Fibroblast of lung (primary cell): ENCODE data around the gene FAM47E.
A peak's percentile ranks its signal among the peaks of the same experiment; 100 is the strongest.

Source experiments
- EZH2 ChIP-seq: IDR thresholded peaks from 2 replicates; pipeline ENCODE4 v1.5.1; 2012; ENCODE audit warnings: low read length, control low read depth, mild to moderate bottlenecking; ENCODE audit errors: missing control alignments
- TF ChIP-seq, protein P1 (sequence below), 2 donors: IDR thresholded peaks in 1 of 2; conservative IDR thresholded peaks in 1 of 2; 1 replicate in 1 of 2; 2 replicates in 1 of 2; pipeline ENCODE4 v1.5.1; 2011 to 2012; ENCODE audit warnings: low read length in 2 of 2, control low read depth in 1 of 2, inconsistent platforms in 1 of 2, low read depth in 1 of 2, mild to moderate bottlenecking in 1 of 2

- TF ChIP-seq, protein P1, sequence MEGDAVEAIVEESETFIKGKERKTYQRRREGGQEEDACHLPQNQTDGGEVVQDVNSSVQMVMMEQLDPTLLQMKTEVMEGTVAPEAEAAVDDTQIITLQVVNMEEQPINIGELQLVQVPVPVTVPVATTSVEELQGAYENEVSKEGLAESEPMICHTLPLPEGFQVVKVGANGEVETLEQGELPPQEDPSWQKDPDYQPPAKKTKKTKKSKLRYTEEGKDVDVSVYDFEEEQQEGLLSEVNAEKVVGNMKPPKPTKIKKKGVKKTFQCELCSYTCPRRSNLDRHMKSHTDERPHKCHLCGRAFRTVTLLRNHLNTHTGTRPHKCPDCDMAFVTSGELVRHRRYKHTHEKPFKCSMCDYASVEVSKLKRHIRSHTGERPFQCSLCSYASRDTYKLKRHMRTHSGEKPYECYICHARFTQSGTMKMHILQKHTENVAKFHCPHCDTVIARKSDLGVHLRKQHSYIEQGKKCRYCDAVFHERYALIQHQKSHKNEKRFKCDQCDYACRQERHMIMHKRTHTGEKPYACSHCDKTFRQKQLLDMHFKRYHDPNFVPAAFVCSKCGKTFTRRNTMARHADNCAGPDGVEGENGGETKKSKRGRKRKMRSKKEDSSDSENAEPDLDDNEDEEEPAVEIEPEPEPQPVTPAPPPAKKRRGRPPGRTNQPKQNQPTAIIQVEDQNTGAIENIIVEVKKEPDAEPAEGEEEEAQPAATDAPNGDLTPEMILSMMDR (conservative IDR thresholded peaks at IDR 0.05 in 1 of 2, IDR thresholded peaks at IDR 0.05 in 1 of 2; ENCODE audit: low read depth in 1 of 2, low read length in 2 of 2) = peak; percentile 45 to 46
- TF ChIP-seq EZH2 = no peak
Measured at GRCh38 chr4:76306882-76307659, 55.5 kb downstream of the FAM47E start.
